PFSK-1 (cell line): ENCODE results near the gene YTHDF1.

ENCODE experiments used
- POLR2AphosphoS5 ChIP-seq: IDR thresholded peaks from 2 replicates; pipeline ENCODE4 v1.6.1; 2012; ENCODE audit warnings: low read depth, mild to moderate bottlenecking, control low read depth, low read length, moderate library complexity
- SIN3A ChIP-seq: IDR thresholded peaks from 2 replicates; pipeline ENCODE4 v1.6.1; 2012; ENCODE audit warnings: mild to moderate bottlenecking, low read length, moderate library complexity, borderline replicate concordance; ENCODE audit not compliant: insufficient read depth
- TAF1 ChIP-seq: IDR thresholded peaks from 2 replicates; pipeline ENCODE4 v1.6.1; 2012; ENCODE audit warnings: low read length, control low read depth, borderline replicate concordance; ENCODE audit not compliant: insufficient read depth

- TF ChIP-seq POLR2AphosphoS5 (no peak), TAF1 (no peak), SIN3A (no peak)
Measured at GRCh38 chr20:63258781-63259180, 42.9 kb upstream of the YTHDF1 start.
